AG09319 (cell line): Measurements from ENCODE around the gene DBX1.

Experiments
- DNase-seq: peaks from one replicate; pipeline ENCODE4 v3.0.0-alpha.2; 2010; ENCODE audit warnings: low read depth; ENCODE audit errors: extremely low read depth
- TF ChIP-seq, protein P1 (sequence below): IDR thresholded peaks from 2 replicates; pipeline ENCODE4 v1.5.1; 2011; ENCODE audit warnings: low read depth, mild to moderate bottlenecking, inconsistent platforms, low read length, moderate library complexity

Gene DBX1

GRCh38 chr11:20159466-20160381, 551 bp downstream of the DBX1 start:
- DNase-seq, result no peak
- TF ChIP-seq, protein P1, sequence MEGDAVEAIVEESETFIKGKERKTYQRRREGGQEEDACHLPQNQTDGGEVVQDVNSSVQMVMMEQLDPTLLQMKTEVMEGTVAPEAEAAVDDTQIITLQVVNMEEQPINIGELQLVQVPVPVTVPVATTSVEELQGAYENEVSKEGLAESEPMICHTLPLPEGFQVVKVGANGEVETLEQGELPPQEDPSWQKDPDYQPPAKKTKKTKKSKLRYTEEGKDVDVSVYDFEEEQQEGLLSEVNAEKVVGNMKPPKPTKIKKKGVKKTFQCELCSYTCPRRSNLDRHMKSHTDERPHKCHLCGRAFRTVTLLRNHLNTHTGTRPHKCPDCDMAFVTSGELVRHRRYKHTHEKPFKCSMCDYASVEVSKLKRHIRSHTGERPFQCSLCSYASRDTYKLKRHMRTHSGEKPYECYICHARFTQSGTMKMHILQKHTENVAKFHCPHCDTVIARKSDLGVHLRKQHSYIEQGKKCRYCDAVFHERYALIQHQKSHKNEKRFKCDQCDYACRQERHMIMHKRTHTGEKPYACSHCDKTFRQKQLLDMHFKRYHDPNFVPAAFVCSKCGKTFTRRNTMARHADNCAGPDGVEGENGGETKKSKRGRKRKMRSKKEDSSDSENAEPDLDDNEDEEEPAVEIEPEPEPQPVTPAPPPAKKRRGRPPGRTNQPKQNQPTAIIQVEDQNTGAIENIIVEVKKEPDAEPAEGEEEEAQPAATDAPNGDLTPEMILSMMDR, result no peak

DNA sequence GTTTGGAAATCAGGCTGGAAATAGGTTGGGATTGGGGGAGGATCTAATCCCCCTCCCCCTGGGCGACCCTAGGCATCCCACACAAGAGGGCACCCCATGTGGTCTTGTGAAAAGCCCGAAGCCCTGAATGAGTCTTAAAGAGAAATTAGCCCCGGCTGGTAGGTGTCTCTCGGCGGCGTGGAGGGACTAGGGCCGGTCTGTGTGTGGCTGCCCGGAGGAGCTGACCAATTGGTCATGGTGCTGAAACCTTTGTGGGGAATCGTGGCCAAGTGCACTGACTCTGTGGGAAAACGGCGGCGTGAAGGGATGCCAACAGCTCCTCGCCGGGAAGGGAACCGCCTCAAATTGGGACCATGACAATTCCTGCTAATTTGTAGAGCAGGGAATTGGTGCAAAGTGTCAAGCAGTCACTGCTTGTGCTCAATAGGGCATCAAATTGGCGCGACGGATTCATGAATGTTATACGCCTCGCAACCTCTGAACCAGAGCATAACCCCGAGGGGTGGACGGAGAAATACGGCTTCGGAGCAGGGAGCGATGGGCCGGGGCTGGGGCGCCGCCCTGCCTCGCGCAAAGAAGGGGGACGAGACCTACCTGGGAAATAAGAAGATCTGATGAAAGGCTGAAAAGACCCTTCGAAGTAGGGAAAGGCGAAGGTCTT, 1.5 kb downstream of the DBX1 start:
- DNase-seq, result no peak
- TF ChIP-seq, protein P1, result no peak

- no peak for DNase-seq
- TF ChIP-seq, protein P1, result no peak
These were observed 2.5 kb downstream of the DBX1 start for GRCh38 chr11:20157728-20158127.

GRCh38 chr11:20156876-20157613, 3.2 kb downstream of the DBX1 start:
- DNase-seq, result no peak
- TF ChIP-seq, protein P1, result no peak

- DNase-seq, result no peak
- TF ChIP-seq, protein P1, result no peak
These were observed 3.9 kb downstream of the DBX1 start for GRCh38 chr11:20156280-20156875.

GRCh38 chr11:20155683-20156279, 4.5 kb downstream of the DBX1 start:
- TF ChIP-seq, protein P1, result no peak
- no peak for DNase-seq
